Measurements from ENCODE around the gene LARGE1.

DNA sequence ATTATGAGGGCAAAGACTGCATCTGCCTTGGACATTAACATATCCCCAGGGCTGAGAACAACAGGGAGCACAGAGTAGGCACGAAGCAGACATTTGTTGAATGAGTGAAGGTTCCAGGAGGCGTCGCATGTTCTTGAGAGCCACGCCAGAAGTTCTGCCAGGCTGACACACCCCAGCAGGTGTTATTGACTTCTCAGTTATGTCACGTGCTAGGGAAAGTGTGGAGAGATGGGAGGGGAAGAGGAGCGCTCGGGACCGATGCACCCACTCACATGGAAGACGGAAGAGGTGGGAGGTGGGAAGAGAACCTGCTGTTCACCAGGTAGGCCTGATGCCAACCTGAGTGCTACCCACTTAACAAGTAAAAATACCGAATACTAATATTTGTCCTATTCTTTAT is 232.8 kb downstream of the LARGE1 start:
- no peak for TF ChIP-seq POLR2A (IDR thresholded peaks at IDR 0.05; ENCODE audit: low read depth, low read length)
- no peak for TF ChIP-seq POLR2AphosphoS5 (IDR thresholded peaks at IDR 0.05; ENCODE audit: low read depth, low read length)
- no peak for TF ChIP-seq POU2F2 (IDR thresholded peaks at IDR 0.05; ENCODE audit: low read depth, low read length)
- no peak for TF ChIP-seq TAF1 (IDR thresholded peaks at IDR 0.05; ENCODE audit: low read depth, low read length)
- TF ChIP-seq SPI1 (IDR thresholded peaks at IDR 0.05; ENCODE audit: low read depth, low read length) = no peak
